Mesenchymal stem cell (in vitro differentiated cells and primary cell): Measurements from ENCODE around the gene RERE.

Experiments
- DNase-seq: peaks from one replicate; pipeline ENCODE4 v3.0.0-alpha.2; 2013
- H2AFZ ChIP-seq: one replicate; pipeline ENCODE4 v1.6.1; 2013; ENCODE audit warnings: low read depth, mild to moderate bottlenecking, control low read depth, inconsistent platforms, low read length, moderate library complexity
- H2AK5ac ChIP-seq: 2 replicates; pipeline ENCODE4 v1.6.1; 2013; ENCODE audit warnings: low read length, moderate library complexity, mild to moderate bottlenecking, inconsistent platforms; ENCODE audit not compliant: severe bottlenecking
- H2BK120ac ChIP-seq: one replicate; pipeline ENCODE4 v1.6.1; 2013; ENCODE audit warnings: low read depth, mild to moderate bottlenecking, inconsistent platforms, low read length, moderate library complexity
- H2BK12ac ChIP-seq, 2 experiments: one replicate each; pipeline ENCODE4 v1.6.1; 2013; ENCODE audit warnings: inconsistent platforms in 2 of 2, low read length in 2 of 2, mild to moderate bottlenecking in 2 of 2, moderate library complexity in 2 of 2, control low read depth in 1 of 2
- H2BK15ac ChIP-seq: one replicate; pipeline ENCODE4 v1.6.1; 2013; ENCODE audit warnings: mild to moderate bottlenecking, low read depth, inconsistent platforms; ENCODE audit not compliant: poor library complexity, severe bottlenecking
- H2BK5ac ChIP-seq: 2 replicates; pipeline ENCODE4 v1.6.1; 2013; ENCODE audit warnings: low read depth, mild to moderate bottlenecking, low read length, control low read depth, inconsistent platforms; ENCODE audit not compliant: poor library complexity, severe bottlenecking
- H3K14ac ChIP-seq, 2 experiments: one replicate each; pipeline ENCODE4 v1.6.1; 2013; ENCODE audit warnings: inconsistent platforms in 2 of 2, low read length in 2 of 2, control low read depth in 1 of 2, mild to moderate bottlenecking in 1 of 2, moderate library complexity in 1 of 2
- H3K18ac ChIP-seq, 2 experiments: one replicate each; pipeline ENCODE4 v1.6.1; 2013; ENCODE audit warnings: inconsistent platforms in 2 of 2, low read length in 2 of 2, control low read depth in 1 of 2, low read depth in 1 of 2, mild to moderate bottlenecking in 1 of 2
- H3K23ac ChIP-seq, 2 experiments: one replicate each; pipeline ENCODE4 v1.6.1; 2013; ENCODE audit warnings: inconsistent platforms in 2 of 2, low read length in 2 of 2, mild to moderate bottlenecking in 2 of 2, moderate library complexity in 2 of 2, control low read depth in 1 of 2
- H3K27ac ChIP-seq: 2 replicates; pipeline ENCODE4 v1.5.1; 2013; ENCODE audit warnings: mild to moderate bottlenecking, moderate library complexity, low read length, control low read depth, inconsistent platforms; ENCODE audit not compliant: poor library complexity, severe bottlenecking
- H3K27me3 ChIP-seq, 2 experiments: 2 replicates each; pipeline versions ENCODE4 v1.6.1 to v1.7.0; 2013; ENCODE audit warnings: low read length in 2 of 2, mild to moderate bottlenecking in 2 of 2, moderate library complexity in 2 of 2, control low read depth in 1 of 2, inconsistent platforms in 1 of 2; ENCODE audit not compliant: control insufficient read depth in 1 of 2, insufficient read depth in 1 of 2
- H3K36me3 ChIP-seq, 2 experiments: 2 replicates each; pipeline versions ENCODE4 v1.6.1 to v1.7.0; 2013; ENCODE audit warnings: low read length in 2 of 2, control low read depth in 1 of 2, inconsistent platforms in 1 of 2, low read depth in 1 of 2, mild to moderate bottlenecking in 1 of 2; ENCODE audit not compliant: insufficient read depth in 2 of 2, control insufficient read depth in 1 of 2
- H3K4ac ChIP-seq, 2 experiments: one replicate each; pipeline ENCODE4 v1.6.1; 2013; ENCODE audit warnings: inconsistent platforms in 2 of 2, low read length in 2 of 2, mild to moderate bottlenecking in 2 of 2, moderate library complexity in 2 of 2, control low read depth in 1 of 2, low read depth in 1 of 2
- H3K4me1 ChIP-seq: 2 replicates; pipeline ENCODE4 v1.6.1; 2013; ENCODE audit warnings: low read depth, low read length, control low read depth; ENCODE audit not compliant: control insufficient read depth, insufficient read depth
- H3K4me2 ChIP-seq: 2 replicates; pipeline ENCODE4 v1.6.1; 2013; ENCODE audit warnings: low read length, mild to moderate bottlenecking, inconsistent platforms; ENCODE audit not compliant: poor library complexity, severe bottlenecking
- H3K4me3 ChIP-seq, 2 experiments: 2 replicates each; pipeline versions ENCODE4 v1.5.1 to v1.7.0; 2013; ENCODE audit warnings: low read length in 2 of 2, mild to moderate bottlenecking in 2 of 2, control low read depth in 1 of 2, low read depth in 1 of 2; ENCODE audit not compliant: insufficient read depth in 1 of 2
- H3K79me1 ChIP-seq: replicated peaks from 2 replicates; pipeline ENCODE4 v1.6.1; 2013; ENCODE audit warnings: mild to moderate bottlenecking, control low read depth, low read length, inconsistent platforms; ENCODE audit not compliant: poor library complexity, severe bottlenecking
- H3K9ac ChIP-seq: 2 replicates; pipeline ENCODE4 v1.7.0; 2013; ENCODE audit warnings: mild to moderate bottlenecking, low read length, moderate library complexity
- H3K9me3 ChIP-seq: 2 replicates; pipeline ENCODE4 v1.7.0; 2013; ENCODE audit warnings: mild to moderate bottlenecking, low read length; ENCODE audit not compliant: control insufficient read depth
- H4K8ac ChIP-seq: one replicate; pipeline ENCODE4 v1.6.1; 2013; ENCODE audit warnings: inconsistent platforms, mild to moderate bottlenecking, low read length, moderate library complexity
- H4K91ac ChIP-seq: one replicate; pipeline ENCODE4 v1.6.1; 2013; ENCODE audit warnings: mild to moderate bottlenecking, low read length, inconsistent platforms
- WGBS: methylation state at CpG from one replicate; pipeline ENCODE4 v1.1.7; 2013; ENCODE audit warnings: mixed read lengths; 5-methylcytosine and 5-hydroxymethylcytosine counted together

Gene RERE

DNA sequence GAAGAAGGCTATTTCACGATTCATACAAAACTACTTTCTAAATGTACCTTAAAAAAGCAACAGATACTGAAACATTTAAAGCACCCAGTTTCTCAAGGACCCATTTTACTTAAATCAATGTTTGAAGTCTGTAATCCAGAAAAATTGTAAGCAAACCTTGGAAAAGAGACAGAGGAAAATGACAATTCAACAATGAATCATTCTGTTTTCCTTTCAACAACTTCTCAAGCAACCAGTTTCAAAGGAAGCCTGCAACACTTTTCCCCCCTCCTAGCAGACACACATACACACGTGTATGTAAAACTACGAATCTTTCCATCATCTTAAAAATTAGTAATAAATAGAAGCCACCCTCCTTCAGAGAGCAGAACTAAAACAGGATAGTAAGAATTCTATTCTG, 1.2 kb downstream of the RERE start:
- Histone ChIP-seq H2BK120ac (no peak overlapping the region), H2AK5ac (no peak overlapping the region), H3K9me3 (no peaks in the 10 kb centered on the region), H4K8ac (no peak overlapping the region), H3K14ac (no peak overlapping the region), H3K27me3 (no peaks in the 10 kb centered on the region), H2BK12ac (no peak overlapping the region), H2AFZ (no peak overlapping the region), H3K9ac (peak overlapping the region; percentile 97), H3K79me1 (no peaks in the 10 kb centered on the region), H3K36me3 (no peaks in the 10 kb centered on the region), H4K91ac (no peak overlapping the region), H3K4me2 (peak overlapping the region; percentile 66), H2BK15ac (no peak overlapping the region), H3K4me1 (peaks cover 8% of the 10 kb centered on the region), H3K23ac (no peak overlapping the region), H3K4ac (no peak overlapping the region), H2BK5ac (no peak overlapping the region), H3K4me3 (peak overlapping the region in 1 of 2 experiments; percentile 94), H3K27ac (peak overlapping the region; percentile 60), H3K18ac (no peak overlapping the region)
- WGBS: 13% methylated on average over 3 of the region's 3 CpGs
- peak; percentile 46 for DNase-seq

GRCh38 chr1:8815582-8816151, 1.8 kb downstream of the RERE start:
- H3K27ac ChIP-seq: peak overlapping the region; percentile 58
- no peak overlapping the region for H2BK5ac ChIP-seq
- H3K9me3 ChIP-seq: no peaks in the 10 kb centered on the region
- H4K8ac ChIP-seq: no peak overlapping the region
- H3K36me3 ChIP-seq: no peaks in the 10 kb centered on the region
- no peaks in the 10 kb centered on the region for H3K79me1 ChIP-seq
- no peak overlapping the region for H3K23ac ChIP-seq
- H4K91ac ChIP-seq: no peak overlapping the region
- WGBS: 0% methylated on average over 2 of the region's 2 CpGs
- H3K18ac ChIP-seq: peak overlapping the region; percentile 28 to 65
- no peaks in the 10 kb centered on the region for H3K27me3 ChIP-seq
- peak overlapping the region; percentile 69 for H3K4me2 ChIP-seq
- no peak overlapping the region for H2BK15ac ChIP-seq
- H3K14ac ChIP-seq: peak overlapping the region in 1 of 2 experiments; percentile 79
- peak overlapping the region in 1 of 2 experiments; percentile 94 for H3K4me3 ChIP-seq
- H2BK120ac ChIP-seq: no peak overlapping the region
- peak overlapping the region; percentile 97 for H3K9ac ChIP-seq
- H2AK5ac ChIP-seq: no peak overlapping the region
- H2BK12ac ChIP-seq: peak overlapping the region in 1 of 2 experiments; percentile 3
- peak; percentile 70 for DNase-seq
- H3K4ac ChIP-seq: peak overlapping the region in 1 of 2 experiments; percentile 20
- peaks cover 7% of the 10 kb centered on the region for H3K4me1 ChIP-seq
- H2AFZ ChIP-seq: no peak overlapping the region

GRCh38 chr1:8814865-8815264, 2.6 kb downstream of the RERE start:
- Histone ChIP-seq H3K9ac (peak overlapping the region; percentile 97), H3K79me1 (peaks cover 4% of the 10 kb centered on the region), H2BK120ac (no peak overlapping the region), H3K27me3 (no peaks in the 10 kb centered on the region), H2AK5ac (no peak overlapping the region), H3K4me3 (no peak overlapping the region), H3K9me3 (no peaks in the 10 kb centered on the region), H4K91ac (no peak overlapping the region), H2BK5ac (no peak overlapping the region), H3K36me3 (no peaks in the 10 kb centered on the region), H2AFZ (no peak overlapping the region), H3K18ac (no peak overlapping the region), H2BK12ac (no peak overlapping the region), H4K8ac (no peak overlapping the region), H2BK15ac (no peak overlapping the region), H3K4me2 (no peak overlapping the region), H3K27ac (no peak overlapping the region), H3K4me1 (peaks cover 7% of the 10 kb centered on the region), H3K4ac (no peak overlapping the region), H3K23ac (no peak overlapping the region), H3K14ac (no peak overlapping the region)
- DNase-seq: peak; percentile 34
- WGBS: 45% methylated on average over 5 of the region's 5 CpGs

GRCh38 chr1:8813991-8814390, 3.4 kb downstream of the RERE start:
- H2BK5ac ChIP-seq: no peak overlapping the region
- H3K4me3 ChIP-seq: no peak overlapping the region
- H3K23ac ChIP-seq: no peak overlapping the region
- DNase-seq: peak; percentile 36
- no peak overlapping the region for H3K18ac ChIP-seq
- H3K9ac ChIP-seq: peak overlapping the region; percentile 14
- peaks cover 7% of the 10 kb centered on the region for H3K4me1 ChIP-seq
- no peaks in the 10 kb centered on the region for H3K36me3 ChIP-seq
- H3K4ac ChIP-seq: no peak overlapping the region
- no peak overlapping the region for H3K4me2 ChIP-seq
- no peak overlapping the region for H2AFZ ChIP-seq
- no peak overlapping the region for H2BK120ac ChIP-seq
- H3K14ac ChIP-seq: no peak overlapping the region
- no peaks in the 10 kb centered on the region for H3K27me3 ChIP-seq
- H2AK5ac ChIP-seq: no peak overlapping the region
- H3K79me1 ChIP-seq: peaks cover 4% of the 10 kb centered on the region
- no peak overlapping the region for H2BK12ac ChIP-seq
- no peak overlapping the region for H4K8ac ChIP-seq
- no peak overlapping the region for H4K91ac ChIP-seq
- H3K9me3 ChIP-seq: no peaks in the 10 kb centered on the region
- peak overlapping the region; percentile 37 for H3K27ac ChIP-seq
- no peak overlapping the region for H2BK15ac ChIP-seq
